VCaP (cell line): ENCODE results near the gene RHBDL1.
A peak's percentile ranks its signal among the peaks of the same experiment; 100 is the strongest.

ENCODE experiments used
- H3K27ac ChIP-seq: fragments of 450-650 bp; 2 replicates; pipeline ENCODE4 v1.5.1; 2017
- CTCF ChIP-seq: fragments of 450-650 bp; conservative IDR thresholded peaks from 2 replicates; pipeline ENCODE4 v1.5.1; 2017; ENCODE audit warnings: mild to moderate bottlenecking, moderate library complexity

The RHBDL1 gene

GRCh38 chr16:660459-661183 lies 14.8 kb upstream of the RHBDL1 start:
- TF ChIP-seq CTCF = peak; percentile 58
- H3K27ac ChIP-seq = peak overlapping the region; percentile 81

- TF ChIP-seq CTCF = no peak
These were observed 14.2 kb upstream of the RHBDL1 start for GRCh38 chr16:661184-661821.

GRCh38 chr16:662095-662494 lies 13.4 kb upstream of the RHBDL1 start:
- peak overlapping the region; percentile 81 for H3K27ac ChIP-seq
- no peak for TF ChIP-seq CTCF

More at GRCh38 chr16:661184-661821, 14.2 kb upstream of the RHBDL1 start:
- H3K27ac ChIP-seq = peak overlapping the region; percentile 81

GRCh38 chr16:662597-662996 lies 12.9 kb upstream of the RHBDL1 start:
- no peak overlapping the region for H3K27ac ChIP-seq
- no peak for TF ChIP-seq CTCF

- no peak for TF ChIP-seq CTCF
- H3K27ac ChIP-seq = peak overlapping the region; percentile 86
These were observed 8.9 kb upstream of the RHBDL1 start for GRCh38 chr16:666572-666971.

- peak overlapping the region; percentile 86 for H3K27ac ChIP-seq
- no peak for TF ChIP-seq CTCF
These were observed 8.2 kb upstream of the RHBDL1 start for GRCh38 chr16:667113-667779.

GRCh38 chr16:667780-668518 lies 7.5 kb upstream of the RHBDL1 start, which contains the start of gene RHOT2:
TSS of gene RHOT2 (plus strand) at chr16:668132. CDS start at chr16:668200, 68 bp downstream.
- peak within 1 kb of the TSS; percentile 86 for H3K27ac ChIP-seq
- TF ChIP-seq CTCF = peak; percentile 92
